ENCODE results near the gene PODNL1. TPM values are rescaled to one million over a fixed set of nuclear protein-coding genes. Genes with fewer than 3 reads are reported as not detected.

The PODNL1 gene
- total RNA-seq, 1 experiment from 2014 or later, result 1.1 TPM

GRCh38 chr19:13917888-13918406 lies 20.3 kb downstream of the PODNL1 start (continued):
- TF ChIP-seq ZNF423 (CRISPR knock-in tag; IDR thresholded peaks at IDR 0.05) (no peak), PRRX2 (CRISPR knock-in tag; IDR thresholded peaks at IDR 0.05) (no peak), ATF1 (CRISPR knock-in tag; IDR thresholded peaks at IDR 0.05) (no peak), MAX (CRISPR knock-in tag; IDR thresholded peaks at IDR 0.05) (no peak), AFF4 (CRISPR knock-in tag; IDR thresholded peaks at IDR 0.05; ENCODE audit: borderline replicate concordance) (no peak), ZNF671 (CRISPR knock-in tag; IDR thresholded peaks at IDR 0.05) (no peak), SMAD4 (CRISPR knock-in tag; IDR thresholded peaks at IDR 0.05) (no peak), ZNF532 (CRISPR knock-in tag; IDR thresholded peaks at IDR 0.05; ENCODE audit: borderline replicate concordance) (no peak)
- TF ChIP-seq, protein P1, sequence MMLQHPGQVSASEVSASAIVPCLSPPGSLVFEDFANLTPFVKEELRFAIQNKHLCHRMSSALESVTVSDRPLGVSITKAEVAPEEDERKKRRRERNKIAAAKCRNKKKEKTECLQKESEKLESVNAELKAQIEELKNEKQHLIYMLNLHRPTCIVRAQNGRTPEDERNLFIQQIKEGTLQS (CRISPR knock-in tag; conservative IDR thresholded peaks at IDR 0.05), result no peak

- Mint-ChIP-seq H3K4me1 (no peaks in the 10 kb centered on the region), H3K27ac (no peak overlapping the region), H3K9me3 (no peaks in the 10 kb centered on the region), H3K36me3 (peaks cover 39% of the 10 kb centered on the region), H3K4me3 (no peak overlapping the region), H3K27me3 (ENCODE audit: low read depth) (no peaks in the 10 kb centered on the region)
- CTCF ChIA-PET, result no interaction called here
- ATAC-seq (no peak), DNase-seq (ENCODE audit: low spot score) (no peak)
- POLR2A ChIA-PET, result no interaction called here
- TF ChIP-seq AFF4 (CRISPR knock-in tag; IDR thresholded peaks at IDR 0.05; ENCODE audit: borderline replicate concordance) (no peak), ZNF219 (CRISPR knock-in tag; IDR thresholded peaks at IDR 0.05; ENCODE audit: borderline replicate concordance) (no peak), TEAD4 (CRISPR knock-in tag; IDR thresholded peaks at IDR 0.05) (no peak), EMX1 (CRISPR knock-in tag; IDR thresholded peaks at IDR 0.05) (no peak), NFATC4 (CRISPR knock-in tag; IDR thresholded peaks at IDR 0.05) (no peak), ZNF423 (CRISPR knock-in tag; IDR thresholded peaks at IDR 0.05) (no peak), RORB (CRISPR knock-in tag; IDR thresholded peaks at IDR 0.05) (no peak), ZNF317 (CRISPR knock-in tag; IDR thresholded peaks at IDR 0.05; ENCODE audit: borderline replicate concordance, low read depth) (no peak)
- TF ChIP-seq, protein P2, sequence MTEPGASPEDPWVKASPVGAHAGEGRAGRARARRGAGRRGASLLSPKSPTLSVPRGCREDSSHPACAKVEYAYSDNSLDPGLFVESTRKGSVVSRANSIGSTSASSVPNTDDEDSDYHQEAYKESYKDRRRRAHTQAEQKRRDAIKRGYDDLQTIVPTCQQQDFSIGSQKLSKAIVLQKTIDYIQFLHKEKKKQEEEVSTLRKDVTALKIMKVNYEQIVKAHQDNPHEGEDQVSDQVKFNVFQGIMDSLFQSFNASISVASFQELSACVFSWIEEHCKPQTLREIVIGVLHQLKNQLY (CRISPR knock-in tag; IDR thresholded peaks at IDR 0.05), result no peak
- TF ChIP-seq, protein P3, sequence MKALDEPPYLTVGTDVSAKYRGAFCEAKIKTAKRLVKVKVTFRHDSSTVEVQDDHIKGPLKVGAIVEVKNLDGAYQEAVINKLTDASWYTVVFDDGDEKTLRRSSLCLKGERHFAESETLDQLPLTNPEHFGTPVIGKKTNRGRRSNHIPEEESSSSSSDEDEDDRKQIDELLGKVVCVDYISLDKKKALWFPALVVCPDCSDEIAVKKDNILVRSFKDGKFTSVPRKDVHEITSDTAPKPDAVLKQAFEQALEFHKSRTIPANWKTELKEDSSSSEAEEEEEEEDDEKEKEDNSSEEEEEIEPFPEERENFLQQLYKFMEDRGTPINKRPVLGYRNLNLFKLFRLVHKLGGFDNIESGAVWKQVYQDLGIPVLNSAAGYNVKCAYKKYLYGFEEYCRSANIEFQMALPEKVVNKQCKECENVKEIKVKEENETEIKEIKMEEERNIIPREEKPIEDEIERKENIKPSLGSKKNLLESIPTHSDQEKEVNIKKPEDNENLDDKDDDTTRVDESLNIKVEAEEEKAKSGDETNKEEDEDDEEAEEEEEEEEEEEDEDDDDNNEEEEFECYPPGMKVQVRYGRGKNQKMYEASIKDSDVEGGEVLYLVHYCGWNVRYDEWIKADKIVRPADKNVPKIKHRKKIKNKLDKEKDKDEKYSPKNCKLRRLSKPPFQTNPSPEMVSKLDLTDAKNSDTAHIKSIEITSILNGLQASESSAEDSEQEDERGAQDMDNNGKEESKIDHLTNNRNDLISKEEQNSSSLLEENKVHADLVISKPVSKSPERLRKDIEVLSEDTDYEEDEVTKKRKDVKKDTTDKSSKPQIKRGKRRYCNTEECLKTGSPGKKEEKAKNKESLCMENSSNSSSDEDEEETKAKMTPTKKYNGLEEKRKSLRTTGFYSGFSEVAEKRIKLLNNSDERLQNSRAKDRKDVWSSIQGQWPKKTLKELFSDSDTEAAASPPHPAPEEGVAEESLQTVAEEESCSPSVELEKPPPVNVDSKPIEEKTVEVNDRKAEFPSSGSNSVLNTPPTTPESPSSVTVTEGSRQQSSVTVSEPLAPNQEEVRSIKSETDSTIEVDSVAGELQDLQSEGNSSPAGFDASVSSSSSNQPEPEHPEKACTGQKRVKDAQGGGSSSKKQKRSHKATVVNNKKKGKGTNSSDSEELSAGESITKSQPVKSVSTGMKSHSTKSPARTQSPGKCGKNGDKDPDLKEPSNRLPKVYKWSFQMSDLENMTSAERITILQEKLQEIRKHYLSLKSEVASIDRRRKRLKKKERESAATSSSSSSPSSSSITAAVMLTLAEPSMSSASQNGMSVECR (CRISPR knock-in tag; IDR thresholded peaks at IDR 0.05; ENCODE audit: borderline replicate concordance), result no peak
These were observed 23.4 kb downstream of the PODNL1 start for GRCh38 chr19:13914777-13915176.
